SK-N-SH treated with all-trans-retinoic acid at 6 μM for 48 hours (cell line): Measurements from ENCODE around the gene HDAC4.

ENCODE experiments used
- RARB ChIP-seq: fragments of 250-450 bp; sonication (Bioruptor Pico); IDR thresholded peaks from 2 replicates; pipeline ENCODE4 v1.8.0; 2021; ENCODE audit warnings: mild to moderate bottlenecking, moderate library complexity
- ZFP3 ChIP-seq: fragments of 250-450 bp; sonication (Bioruptor Pico); IDR thresholded peaks from 2 replicates; pipeline ENCODE4 v1.5.0; 2020; ENCODE audit warnings: mild to moderate bottlenecking, moderate library complexity
- TF ChIP-seq, protein P1 (sequence below): fragments of 250-450 bp; sonication (Bioruptor Pico); IDR thresholded peaks from 2 replicates; pipeline ENCODE4 v1.5.1; 2020; ENCODE audit warnings: low read depth, mild to moderate bottlenecking, moderate library complexity
- TF ChIP-seq, protein P2 (sequence below): fragments of 250-450 bp; sonication (Bioruptor Pico); IDR thresholded peaks from 2 replicates; pipeline ENCODE4 v1.8.0; 2020; ENCODE audit warnings: mild to moderate bottlenecking, moderate library complexity, borderline replicate concordance
- TF ChIP-seq, protein P3 (sequence below): fragments of 250-450 bp; sonication (Bioruptor Pico); IDR thresholded peaks from 2 replicates; pipeline ENCODE4 v1.5.0; 2020; ENCODE audit warnings: mild to moderate bottlenecking, moderate library complexity

DNA sequence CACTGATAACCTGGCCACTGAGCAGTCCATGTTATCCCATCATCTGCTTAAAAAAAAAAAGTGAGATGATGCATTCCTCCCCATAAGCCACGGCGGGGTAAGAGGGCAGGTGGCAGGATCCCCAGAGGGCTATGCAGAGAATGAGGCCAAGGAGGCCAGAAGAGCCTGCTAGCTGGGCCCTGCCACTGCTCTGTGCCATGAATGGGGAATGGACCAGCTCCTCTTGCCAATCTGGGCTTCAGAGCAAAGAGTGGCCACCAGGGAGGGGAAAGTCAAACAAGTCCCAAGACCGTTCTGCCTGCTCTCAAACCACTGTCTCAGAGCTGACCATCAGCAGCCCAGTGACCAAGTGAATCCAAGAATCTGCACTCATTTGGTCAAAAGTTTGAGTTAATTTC lies 350.6 kb downstream of the HDAC4 start:
- TF ChIP-seq, protein P1, sequence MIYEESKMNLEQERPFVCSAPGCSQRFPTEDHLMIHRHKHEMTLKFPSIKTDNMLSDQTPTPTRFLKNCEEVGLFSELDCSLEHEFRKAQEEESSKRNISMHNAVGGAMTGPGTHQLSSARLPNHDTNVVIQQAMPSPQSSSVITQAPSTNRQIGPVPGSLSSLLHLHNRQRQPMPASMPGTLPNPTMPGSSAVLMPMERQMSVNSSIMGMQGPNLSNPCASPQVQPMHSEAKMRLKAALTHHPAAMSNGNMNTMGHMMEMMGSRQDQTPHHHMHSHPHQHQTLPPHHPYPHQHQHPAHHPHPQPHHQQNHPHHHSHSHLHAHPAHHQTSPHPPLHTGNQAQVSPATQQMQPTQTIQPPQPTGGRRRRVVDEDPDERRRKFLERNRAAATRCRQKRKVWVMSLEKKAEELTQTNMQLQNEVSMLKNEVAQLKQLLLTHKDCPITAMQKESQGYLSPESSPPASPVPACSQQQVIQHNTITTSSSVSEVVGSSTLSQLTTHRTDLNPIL (CRISPR knock-in tag) = no peak
- TF ChIP-seq RARB (no peak), ZFP3 (no peak)
- TF ChIP-seq, protein P2, sequence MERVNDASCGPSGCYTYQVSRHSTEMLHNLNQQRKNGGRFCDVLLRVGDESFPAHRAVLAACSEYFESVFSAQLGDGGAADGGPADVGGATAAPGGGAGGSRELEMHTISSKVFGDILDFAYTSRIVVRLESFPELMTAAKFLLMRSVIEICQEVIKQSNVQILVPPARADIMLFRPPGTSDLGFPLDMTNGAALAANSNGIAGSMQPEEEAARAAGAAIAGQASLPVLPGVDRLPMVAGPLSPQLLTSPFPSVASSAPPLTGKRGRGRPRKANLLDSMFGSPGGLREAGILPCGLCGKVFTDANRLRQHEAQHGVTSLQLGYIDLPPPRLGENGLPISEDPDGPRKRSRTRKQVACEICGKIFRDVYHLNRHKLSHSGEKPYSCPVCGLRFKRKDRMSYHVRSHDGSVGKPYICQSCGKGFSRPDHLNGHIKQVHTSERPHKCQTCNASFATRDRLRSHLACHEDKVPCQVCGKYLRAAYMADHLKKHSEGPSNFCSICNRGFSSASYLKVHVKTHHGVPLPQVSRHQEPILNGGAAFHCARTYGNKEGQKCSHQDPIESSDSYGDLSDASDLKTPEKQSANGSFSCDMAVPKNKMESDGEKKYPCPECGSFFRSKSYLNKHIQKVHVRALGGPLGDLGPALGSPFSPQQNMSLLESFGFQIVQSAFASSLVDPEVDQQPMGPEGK = no peak
- TF ChIP-seq, protein P3, sequence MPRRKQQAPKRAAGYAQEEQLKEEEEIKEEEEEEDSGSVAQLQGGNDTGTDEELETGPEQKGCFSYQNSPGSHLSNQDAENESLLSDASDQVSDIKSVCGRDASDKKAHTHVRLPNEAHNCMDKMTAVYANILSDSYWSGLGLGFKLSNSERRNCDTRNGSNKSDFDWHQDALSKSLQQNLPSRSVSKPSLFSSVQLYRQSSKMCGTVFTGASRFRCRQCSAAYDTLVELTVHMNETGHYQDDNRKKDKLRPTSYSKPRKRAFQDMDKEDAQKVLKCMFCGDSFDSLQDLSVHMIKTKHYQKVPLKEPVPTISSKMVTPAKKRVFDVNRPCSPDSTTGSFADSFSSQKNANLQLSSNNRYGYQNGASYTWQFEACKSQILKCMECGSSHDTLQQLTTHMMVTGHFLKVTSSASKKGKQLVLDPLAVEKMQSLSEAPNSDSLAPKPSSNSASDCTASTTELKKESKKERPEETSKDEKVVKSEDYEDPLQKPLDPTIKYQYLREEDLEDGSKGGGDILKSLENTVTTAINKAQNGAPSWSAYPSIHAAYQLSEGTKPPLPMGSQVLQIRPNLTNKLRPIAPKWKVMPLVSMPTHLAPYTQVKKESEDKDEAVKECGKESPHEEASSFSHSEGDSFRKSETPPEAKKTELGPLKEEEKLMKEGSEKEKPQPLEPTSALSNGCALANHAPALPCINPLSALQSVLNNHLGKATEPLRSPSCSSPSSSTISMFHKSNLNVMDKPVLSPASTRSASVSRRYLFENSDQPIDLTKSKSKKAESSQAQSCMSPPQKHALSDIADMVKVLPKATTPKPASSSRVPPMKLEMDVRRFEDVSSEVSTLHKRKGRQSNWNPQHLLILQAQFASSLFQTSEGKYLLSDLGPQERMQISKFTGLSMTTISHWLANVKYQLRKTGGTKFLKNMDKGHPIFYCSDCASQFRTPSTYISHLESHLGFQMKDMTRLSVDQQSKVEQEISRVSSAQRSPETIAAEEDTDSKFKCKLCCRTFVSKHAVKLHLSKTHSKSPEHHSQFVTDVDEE = no peak
